Measurements from ENCODE around the gene NLK. TPM values are rescaled to one million over a fixed set of nuclear protein-coding genes. Genes with fewer than 3 reads are reported as not detected.

NLK gene
- total RNA-seq, 1 experiment from 2014 or later, result 28.0 TPM

DNA sequence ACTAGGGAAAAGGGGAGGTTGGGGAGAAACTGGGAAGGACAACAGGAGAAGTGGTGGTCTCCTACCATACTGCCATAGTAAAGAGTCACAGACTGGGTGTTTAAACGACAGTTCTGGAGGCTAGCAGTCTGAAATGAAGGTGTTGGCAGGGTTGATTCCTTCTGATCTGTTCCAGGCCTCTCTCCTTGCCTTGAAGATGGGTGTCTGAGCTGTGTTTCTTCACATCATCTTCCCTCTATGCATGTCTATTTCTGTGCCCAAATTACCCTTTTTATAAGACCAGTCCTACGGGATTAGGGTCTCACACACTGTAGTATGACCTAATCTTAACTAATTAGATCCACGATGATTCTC is 196.8 kb downstream of the NLK start:
- no peak overlapping the region for H3K4me3 ChIP-seq (ENCODE audit: low read depth in 2 of 2, low read length in 2 of 2)
- BruUV-seq (replicated peaks), result no TSS peak
- POLR2A ChIA-PET, result no interaction called here
- H3K27me3 ChIP-seq (ENCODE audit: control insufficient read depth, insufficient read depth, low read length), result no peaks in the 10 kb centered on the region
- CTCF ChIA-PET, result no interaction called here
- H3K36me3 ChIP-seq (ENCODE audit: control insufficient read depth, insufficient read depth, low read length), result no peaks in the 10 kb centered on the region
- intact Hi-C loops (cut with micrococcal nuclease; ENCODE audit: unreplicated experiment) (no loop called here), in situ Hi-C loops (cut with HindIII; ENCODE audit: low pct_unique_long_range_greater_than_20kb, low sequenced_read_pairs) (no loop called here)
- no peak for DNase-seq (ENCODE audit: low read depth, low spot score)
- no peak overlapping the region for H3K27ac ChIP-seq (ENCODE audit: low read length)
- ATAC-seq, result no peak
- no peak for TF ChIP-seq POLR2AphosphoS5 (IDR thresholded peaks at IDR 0.05; ENCODE audit: low read depth, low read length)
- TF ChIP-seq, protein P1, sequence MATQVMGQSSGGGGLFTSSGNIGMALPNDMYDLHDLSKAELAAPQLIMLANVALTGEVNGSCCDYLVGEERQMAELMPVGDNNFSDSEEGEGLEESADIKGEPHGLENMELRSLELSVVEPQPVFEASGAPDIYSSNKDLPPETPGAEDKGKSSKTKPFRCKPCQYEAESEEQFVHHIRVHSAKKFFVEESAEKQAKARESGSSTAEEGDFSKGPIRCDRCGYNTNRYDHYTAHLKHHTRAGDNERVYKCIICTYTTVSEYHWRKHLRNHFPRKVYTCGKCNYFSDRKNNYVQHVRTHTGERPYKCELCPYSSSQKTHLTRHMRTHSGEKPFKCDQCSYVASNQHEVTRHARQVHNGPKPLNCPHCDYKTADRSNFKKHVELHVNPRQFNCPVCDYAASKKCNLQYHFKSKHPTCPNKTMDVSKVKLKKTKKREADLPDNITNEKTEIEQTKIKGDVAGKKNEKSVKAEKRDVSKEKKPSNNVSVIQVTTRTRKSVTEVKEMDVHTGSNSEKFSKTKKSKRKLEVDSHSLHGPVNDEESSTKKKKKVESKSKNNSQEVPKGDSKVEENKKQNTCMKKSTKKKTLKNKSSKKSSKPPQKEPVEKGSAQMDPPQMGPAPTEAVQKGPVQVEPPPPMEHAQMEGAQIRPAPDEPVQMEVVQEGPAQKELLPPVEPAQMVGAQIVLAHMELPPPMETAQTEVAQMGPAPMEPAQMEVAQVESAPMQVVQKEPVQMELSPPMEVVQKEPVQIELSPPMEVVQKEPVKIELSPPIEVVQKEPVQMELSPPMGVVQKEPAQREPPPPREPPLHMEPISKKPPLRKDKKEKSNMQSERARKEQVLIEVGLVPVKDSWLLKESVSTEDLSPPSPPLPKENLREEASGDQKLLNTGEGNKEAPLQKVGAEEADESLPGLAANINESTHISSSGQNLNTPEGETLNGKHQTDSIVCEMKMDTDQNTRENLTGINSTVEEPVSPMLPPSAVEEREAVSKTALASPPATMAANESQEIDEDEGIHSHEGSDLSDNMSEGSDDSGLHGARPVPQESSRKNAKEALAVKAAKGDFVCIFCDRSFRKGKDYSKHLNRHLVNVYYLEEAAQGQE (IDR thresholded peaks at IDR 0.05; ENCODE audit: insufficient read depth in 1 of 2, low read depth in 2 of 2, low read length in 1 of 2), result no peak
- no peak for TF ChIP-seq SIN3A (IDR thresholded peaks at IDR 0.05; ENCODE audit: borderline replicate concordance, insufficient read depth, low read depth, low read length)
- H3K4me1 ChIP-seq (ENCODE audit: control insufficient read depth, insufficient read depth, low read length), result no peaks in the 10 kb centered on the region
- H3K9me3 ChIP-seq (ENCODE audit: control insufficient read depth, insufficient read depth, low read depth, low read length), result no peaks in the 10 kb centered on the region

DNA sequence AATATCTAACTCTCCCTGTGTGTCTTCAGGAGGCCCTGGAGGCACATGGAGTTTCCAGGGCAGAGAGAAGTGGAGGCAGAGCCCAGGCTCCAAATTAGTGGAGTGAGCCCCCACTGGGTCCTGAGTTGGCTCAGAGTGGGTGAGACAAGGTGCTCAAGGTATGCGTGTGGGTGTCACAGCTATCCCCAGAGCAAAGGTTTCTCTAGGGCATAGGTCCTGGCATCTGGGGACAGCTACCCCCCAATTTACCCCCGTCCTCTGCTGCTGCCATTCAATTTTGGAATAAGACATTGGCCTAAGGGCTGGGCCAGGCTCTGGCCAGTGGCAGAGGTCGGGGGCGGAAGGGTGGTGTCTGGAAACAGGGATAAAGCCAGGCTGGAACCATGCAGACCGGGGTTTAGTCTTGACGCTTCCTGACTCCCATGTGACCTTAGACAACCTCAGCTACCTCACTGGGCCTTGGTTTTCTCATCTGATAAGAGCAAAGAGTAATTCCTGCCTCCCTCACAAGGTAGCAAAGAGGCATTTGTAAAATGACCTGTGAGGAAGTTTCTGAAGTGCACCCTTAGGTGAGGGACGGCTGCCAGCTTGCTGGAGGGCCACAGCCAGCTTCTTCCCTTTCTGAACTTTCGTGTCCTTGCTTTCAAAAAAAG is 198.3 kb downstream of the NLK start:
- no peak overlapping the region for H3K27ac ChIP-seq (ENCODE audit: low read length)
- intact Hi-C loops (cut with micrococcal nuclease; ENCODE audit: unreplicated experiment) (no loop called here), in situ Hi-C loops (cut with HindIII; ENCODE audit: low pct_unique_long_range_greater_than_20kb, low sequenced_read_pairs) (no loop called here)
- ChIA-PET POLR2A (no interaction called here), CTCF (interaction anchor here (0.6 kb wide), 1 partner anchor 436 kb away, joined by 4 read pairs; no protein-coding TSS in a partner anchor)
- H3K27me3 ChIP-seq (ENCODE audit: control insufficient read depth, insufficient read depth, low read length), result no peaks in the 10 kb centered on the region
- H3K4me1 ChIP-seq (ENCODE audit: control insufficient read depth, insufficient read depth, low read length), result no peaks in the 10 kb centered on the region
- no peak for ATAC-seq
- no TSS peak for BruUV-seq (replicated peaks)
- no peak overlapping the region for H3K4me3 ChIP-seq (ENCODE audit: low read depth in 2 of 2, low read length in 2 of 2)
- no peaks in the 10 kb centered on the region for H3K36me3 ChIP-seq (ENCODE audit: control insufficient read depth, insufficient read depth, low read length)
- TF ChIP-seq SIN3A (IDR thresholded peaks at IDR 0.05; ENCODE audit: borderline replicate concordance, insufficient read depth, low read depth, low read length) (no peak), TCF7L2 (IDR thresholded peaks at IDR 0.05; ENCODE audit: low read depth, low read length) (no peak), POLR2AphosphoS5 (IDR thresholded peaks at IDR 0.05; ENCODE audit: low read depth, low read length) (no peak)
- TF ChIP-seq, protein P1 (IDR thresholded peaks at IDR 0.05; ENCODE audit: insufficient read depth in 1 of 2, low read depth in 2 of 2, low read length in 1 of 2), result no peak
- TF ChIP-seq, protein P2, sequence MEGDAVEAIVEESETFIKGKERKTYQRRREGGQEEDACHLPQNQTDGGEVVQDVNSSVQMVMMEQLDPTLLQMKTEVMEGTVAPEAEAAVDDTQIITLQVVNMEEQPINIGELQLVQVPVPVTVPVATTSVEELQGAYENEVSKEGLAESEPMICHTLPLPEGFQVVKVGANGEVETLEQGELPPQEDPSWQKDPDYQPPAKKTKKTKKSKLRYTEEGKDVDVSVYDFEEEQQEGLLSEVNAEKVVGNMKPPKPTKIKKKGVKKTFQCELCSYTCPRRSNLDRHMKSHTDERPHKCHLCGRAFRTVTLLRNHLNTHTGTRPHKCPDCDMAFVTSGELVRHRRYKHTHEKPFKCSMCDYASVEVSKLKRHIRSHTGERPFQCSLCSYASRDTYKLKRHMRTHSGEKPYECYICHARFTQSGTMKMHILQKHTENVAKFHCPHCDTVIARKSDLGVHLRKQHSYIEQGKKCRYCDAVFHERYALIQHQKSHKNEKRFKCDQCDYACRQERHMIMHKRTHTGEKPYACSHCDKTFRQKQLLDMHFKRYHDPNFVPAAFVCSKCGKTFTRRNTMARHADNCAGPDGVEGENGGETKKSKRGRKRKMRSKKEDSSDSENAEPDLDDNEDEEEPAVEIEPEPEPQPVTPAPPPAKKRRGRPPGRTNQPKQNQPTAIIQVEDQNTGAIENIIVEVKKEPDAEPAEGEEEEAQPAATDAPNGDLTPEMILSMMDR (IDR thresholded peaks at IDR 0.05), result no peak
- H3K9me3 ChIP-seq (ENCODE audit: control insufficient read depth, insufficient read depth, low read depth, low read length), result no peaks in the 10 kb centered on the region
- no peak for DNase-seq (ENCODE audit: low read depth, low spot score)
